VCaP (cell line): ENCODE data around the gene KCNRG.
"Not testable (repeated sequence)": the region's sequence is repeated elsewhere in the genome, so short reads cannot be mapped to it uniquely, and the experiment has no call there.

ENCODE experiments used
- H3K27ac ChIP-seq: fragments of 450-650 bp; 2 replicates; pipeline ENCODE4 v1.5.1; 2017
- TF ChIP-seq, protein P1 (sequence below): fragments of 450-650 bp; conservative IDR thresholded peaks from 2 replicates; pipeline ENCODE4 v1.5.1; 2017; ENCODE audit warnings: mild to moderate bottlenecking, moderate library complexity

KCNRG gene

DNA sequence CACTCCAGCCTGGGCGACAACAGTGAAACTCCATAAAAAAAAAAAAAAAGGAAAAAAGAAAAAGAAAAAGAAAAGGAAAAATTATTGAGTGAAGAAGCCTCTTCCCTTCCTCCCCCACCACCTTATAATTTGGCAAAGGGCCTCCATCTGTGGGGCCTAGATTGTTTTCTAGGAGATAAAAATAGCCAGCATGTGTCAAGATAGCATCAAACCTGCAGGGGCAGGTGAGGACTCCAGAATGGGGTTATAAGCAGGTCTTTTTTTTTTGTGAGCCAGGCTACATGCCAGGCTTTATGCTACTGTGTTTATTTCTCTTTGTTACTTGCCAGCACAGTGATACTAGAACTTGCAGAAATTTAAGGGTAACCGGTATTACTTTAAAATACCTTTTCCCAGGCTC lies 30.1 kb upstream of the KCNRG start:
- peak overlapping the region; percentile 90 for H3K27ac ChIP-seq
- TF ChIP-seq, protein P1, sequence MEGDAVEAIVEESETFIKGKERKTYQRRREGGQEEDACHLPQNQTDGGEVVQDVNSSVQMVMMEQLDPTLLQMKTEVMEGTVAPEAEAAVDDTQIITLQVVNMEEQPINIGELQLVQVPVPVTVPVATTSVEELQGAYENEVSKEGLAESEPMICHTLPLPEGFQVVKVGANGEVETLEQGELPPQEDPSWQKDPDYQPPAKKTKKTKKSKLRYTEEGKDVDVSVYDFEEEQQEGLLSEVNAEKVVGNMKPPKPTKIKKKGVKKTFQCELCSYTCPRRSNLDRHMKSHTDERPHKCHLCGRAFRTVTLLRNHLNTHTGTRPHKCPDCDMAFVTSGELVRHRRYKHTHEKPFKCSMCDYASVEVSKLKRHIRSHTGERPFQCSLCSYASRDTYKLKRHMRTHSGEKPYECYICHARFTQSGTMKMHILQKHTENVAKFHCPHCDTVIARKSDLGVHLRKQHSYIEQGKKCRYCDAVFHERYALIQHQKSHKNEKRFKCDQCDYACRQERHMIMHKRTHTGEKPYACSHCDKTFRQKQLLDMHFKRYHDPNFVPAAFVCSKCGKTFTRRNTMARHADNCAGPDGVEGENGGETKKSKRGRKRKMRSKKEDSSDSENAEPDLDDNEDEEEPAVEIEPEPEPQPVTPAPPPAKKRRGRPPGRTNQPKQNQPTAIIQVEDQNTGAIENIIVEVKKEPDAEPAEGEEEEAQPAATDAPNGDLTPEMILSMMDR: no peak

DNA sequence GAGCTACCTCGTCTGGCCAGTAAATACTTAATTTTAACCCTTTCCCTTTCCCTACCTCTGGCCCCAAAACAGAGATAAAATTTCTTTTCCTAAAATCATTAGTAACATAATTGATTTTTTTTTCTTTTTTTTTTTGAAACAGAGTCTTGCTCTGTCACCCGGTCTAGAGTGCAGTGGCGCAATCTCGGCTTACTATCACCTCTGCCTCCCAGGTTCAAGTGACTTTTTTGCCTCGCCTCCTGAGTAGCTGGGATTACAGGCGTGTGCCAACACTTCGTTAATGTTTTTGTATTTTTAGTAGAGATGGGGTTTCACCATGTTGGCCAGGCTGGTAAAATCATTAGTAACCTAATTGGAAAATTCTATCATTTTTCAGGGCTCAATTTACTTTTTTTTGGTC lies 28.8 kb upstream of the KCNRG start:
- TF ChIP-seq, protein P1: no peak
- H3K27ac ChIP-seq: peak overlapping the region; percentile 90

DNA sequence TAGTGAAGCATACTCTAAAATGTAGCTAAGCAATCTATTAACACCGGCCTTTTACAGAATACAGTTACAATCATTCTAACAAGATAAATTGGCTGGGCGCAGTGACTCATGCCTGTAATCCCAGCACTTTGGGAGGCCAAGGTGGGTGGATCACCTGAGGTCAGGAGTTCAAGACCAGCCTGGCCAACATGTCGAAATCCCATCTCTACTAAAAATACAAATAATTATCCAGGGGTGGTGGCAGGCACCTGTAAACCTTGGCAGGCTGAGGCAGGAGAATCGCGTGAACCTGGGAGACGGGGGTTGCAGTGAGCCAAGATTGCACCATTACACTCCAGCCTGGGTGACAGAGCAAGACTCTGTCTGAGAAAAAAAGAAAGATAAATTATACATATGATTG lies 24.6 kb upstream of the KCNRG start:
- not testable (repeated sequence) for H3K27ac ChIP-seq

DNA sequence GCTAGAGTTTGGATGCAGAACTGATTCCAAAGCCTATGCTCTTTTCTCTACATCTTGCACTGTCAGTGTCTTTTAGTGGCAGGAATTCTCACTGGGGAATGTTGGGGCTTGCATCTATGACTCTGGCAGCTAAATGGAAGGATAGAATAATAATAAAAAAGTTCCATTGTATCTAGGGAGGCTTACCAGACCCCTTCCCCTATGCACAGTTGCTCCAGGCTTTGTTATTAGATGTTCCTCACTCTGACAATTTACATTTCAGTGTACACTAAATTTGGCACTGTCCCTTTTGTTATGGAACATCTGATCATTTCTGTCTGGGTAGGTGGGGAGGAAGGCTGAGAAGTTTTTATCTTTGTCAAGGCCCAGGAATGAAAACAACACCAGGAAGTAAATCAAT lies 22.1 kb upstream of the KCNRG start:
- TF ChIP-seq, protein P1: no peak
- H3K27ac ChIP-seq: peak overlapping the region; percentile 26; the same call in 1 of the 2 replicates

DNA sequence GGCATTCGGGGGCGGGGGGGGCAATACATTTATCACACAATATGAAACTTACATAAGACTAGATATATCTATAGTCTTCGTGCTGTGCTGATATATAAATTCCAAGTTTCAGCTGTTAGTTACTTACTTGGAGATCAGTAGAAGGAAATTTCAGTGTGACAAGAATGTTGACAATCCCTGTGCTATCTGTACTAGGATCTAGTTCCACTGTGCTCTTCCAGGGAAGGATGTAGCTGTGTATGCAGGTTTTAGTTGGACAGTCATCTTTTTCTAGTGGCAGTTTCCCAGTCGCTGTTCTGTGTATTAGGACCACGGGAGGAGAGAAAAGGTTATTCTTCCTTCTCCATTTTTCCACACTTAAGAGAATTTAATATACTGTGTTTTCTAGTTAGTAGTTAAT lies 21.6 kb upstream of the KCNRG start:
- peak overlapping the region; percentile 46 for H3K27ac ChIP-seq
- TF ChIP-seq, protein P1: no peak

DNA sequence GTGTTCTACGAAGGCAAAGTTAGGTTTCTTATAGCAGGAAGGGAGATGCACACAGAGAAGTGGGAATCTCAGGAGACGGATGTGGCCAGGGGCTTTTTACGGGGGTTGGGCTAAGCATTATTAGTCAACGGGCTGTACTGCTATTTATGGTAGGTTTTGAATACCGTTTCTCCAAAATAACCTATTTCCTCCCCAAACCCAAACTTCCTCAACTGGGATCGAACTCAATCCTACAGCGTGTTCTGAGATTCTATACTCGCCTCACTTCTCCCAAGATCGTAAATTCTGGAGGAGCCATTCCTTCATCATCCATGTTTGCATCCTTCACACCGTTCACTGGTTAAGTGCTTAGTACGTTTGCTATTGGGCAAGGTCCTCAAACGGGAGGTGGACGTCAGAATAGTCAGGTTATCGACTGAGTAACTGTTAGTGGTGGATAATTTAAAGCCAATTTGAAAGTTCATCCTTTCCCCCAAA lies 19.6 kb upstream of the KCNRG start:
- H3K27ac ChIP-seq: peak overlapping the region; percentile 98
- TF ChIP-seq, protein P1: no peak

DNA sequence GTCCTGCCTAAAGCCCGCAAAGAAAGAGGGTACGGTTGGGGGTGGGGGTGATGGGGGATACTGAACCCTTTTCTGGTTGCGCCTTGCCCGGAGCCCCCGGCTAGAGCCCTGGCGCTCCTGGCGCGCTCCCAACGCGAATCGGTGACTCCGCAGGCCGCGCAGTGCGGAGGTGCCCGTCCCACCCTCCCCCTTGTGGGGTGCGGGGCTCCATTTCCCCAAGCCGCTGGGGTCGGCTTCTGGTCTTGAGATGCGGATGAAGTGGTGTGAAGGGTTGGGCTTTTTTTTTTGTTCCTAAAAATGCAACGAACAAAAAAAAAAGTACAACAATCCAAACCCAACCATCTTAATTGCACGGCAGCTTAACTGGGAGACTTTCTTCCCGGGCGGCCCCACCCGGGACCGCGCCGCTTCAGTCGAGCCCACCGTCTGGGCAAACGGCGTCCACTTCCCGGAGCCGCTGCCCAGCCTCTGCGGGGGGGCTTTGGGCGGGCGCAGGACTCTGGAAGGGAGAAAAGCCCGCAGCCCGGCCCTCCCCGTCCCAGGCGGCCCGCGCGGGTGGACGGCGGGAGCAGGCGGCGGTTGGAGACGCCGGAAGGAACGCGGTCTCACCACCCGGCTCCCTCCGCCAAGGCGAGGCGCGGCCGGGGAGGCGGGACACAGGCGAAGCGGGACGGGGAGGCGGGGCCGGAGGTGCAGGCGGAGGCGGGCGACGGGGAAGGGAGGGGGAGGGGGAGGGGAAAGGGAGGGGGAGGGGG lies 18.9 kb upstream of the KCNRG start:
- TF ChIP-seq, protein P1: no peak
- peak overlapping the region; percentile 98 for H3K27ac ChIP-seq
